ENCODE data around the gene ASB18. TPM values are rescaled to one million over a fixed set of nuclear protein-coding genes. Genes with fewer than 3 reads are reported as not detected.

Gene ASB18
- total and polyA plus RNA-seq, 2 of the 8 experiments (the other 6 are each of a cell fraction or from before 2014, with no cell fraction given): not detected

DNA sequence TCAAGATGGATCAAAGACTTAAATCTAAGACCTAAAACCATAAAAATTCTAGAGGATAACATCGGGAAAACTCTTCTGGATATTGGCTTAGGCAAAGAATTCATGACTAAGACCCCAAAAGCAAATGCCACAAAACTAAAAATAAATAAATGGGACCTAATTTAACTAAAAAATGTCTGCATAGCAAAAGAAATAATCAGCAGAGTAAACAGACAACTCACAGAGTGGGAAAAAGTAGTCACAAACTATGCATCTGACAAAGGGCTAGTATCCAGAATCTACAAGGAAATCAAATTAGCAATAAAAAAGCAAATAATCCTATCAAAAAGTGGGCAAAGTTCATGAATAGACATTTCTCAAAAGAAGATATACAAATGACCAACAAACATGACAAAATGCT, 18.2 kb upstream of the ASB18 start (continued):
- TF ChIP-seq, protein P1, sequence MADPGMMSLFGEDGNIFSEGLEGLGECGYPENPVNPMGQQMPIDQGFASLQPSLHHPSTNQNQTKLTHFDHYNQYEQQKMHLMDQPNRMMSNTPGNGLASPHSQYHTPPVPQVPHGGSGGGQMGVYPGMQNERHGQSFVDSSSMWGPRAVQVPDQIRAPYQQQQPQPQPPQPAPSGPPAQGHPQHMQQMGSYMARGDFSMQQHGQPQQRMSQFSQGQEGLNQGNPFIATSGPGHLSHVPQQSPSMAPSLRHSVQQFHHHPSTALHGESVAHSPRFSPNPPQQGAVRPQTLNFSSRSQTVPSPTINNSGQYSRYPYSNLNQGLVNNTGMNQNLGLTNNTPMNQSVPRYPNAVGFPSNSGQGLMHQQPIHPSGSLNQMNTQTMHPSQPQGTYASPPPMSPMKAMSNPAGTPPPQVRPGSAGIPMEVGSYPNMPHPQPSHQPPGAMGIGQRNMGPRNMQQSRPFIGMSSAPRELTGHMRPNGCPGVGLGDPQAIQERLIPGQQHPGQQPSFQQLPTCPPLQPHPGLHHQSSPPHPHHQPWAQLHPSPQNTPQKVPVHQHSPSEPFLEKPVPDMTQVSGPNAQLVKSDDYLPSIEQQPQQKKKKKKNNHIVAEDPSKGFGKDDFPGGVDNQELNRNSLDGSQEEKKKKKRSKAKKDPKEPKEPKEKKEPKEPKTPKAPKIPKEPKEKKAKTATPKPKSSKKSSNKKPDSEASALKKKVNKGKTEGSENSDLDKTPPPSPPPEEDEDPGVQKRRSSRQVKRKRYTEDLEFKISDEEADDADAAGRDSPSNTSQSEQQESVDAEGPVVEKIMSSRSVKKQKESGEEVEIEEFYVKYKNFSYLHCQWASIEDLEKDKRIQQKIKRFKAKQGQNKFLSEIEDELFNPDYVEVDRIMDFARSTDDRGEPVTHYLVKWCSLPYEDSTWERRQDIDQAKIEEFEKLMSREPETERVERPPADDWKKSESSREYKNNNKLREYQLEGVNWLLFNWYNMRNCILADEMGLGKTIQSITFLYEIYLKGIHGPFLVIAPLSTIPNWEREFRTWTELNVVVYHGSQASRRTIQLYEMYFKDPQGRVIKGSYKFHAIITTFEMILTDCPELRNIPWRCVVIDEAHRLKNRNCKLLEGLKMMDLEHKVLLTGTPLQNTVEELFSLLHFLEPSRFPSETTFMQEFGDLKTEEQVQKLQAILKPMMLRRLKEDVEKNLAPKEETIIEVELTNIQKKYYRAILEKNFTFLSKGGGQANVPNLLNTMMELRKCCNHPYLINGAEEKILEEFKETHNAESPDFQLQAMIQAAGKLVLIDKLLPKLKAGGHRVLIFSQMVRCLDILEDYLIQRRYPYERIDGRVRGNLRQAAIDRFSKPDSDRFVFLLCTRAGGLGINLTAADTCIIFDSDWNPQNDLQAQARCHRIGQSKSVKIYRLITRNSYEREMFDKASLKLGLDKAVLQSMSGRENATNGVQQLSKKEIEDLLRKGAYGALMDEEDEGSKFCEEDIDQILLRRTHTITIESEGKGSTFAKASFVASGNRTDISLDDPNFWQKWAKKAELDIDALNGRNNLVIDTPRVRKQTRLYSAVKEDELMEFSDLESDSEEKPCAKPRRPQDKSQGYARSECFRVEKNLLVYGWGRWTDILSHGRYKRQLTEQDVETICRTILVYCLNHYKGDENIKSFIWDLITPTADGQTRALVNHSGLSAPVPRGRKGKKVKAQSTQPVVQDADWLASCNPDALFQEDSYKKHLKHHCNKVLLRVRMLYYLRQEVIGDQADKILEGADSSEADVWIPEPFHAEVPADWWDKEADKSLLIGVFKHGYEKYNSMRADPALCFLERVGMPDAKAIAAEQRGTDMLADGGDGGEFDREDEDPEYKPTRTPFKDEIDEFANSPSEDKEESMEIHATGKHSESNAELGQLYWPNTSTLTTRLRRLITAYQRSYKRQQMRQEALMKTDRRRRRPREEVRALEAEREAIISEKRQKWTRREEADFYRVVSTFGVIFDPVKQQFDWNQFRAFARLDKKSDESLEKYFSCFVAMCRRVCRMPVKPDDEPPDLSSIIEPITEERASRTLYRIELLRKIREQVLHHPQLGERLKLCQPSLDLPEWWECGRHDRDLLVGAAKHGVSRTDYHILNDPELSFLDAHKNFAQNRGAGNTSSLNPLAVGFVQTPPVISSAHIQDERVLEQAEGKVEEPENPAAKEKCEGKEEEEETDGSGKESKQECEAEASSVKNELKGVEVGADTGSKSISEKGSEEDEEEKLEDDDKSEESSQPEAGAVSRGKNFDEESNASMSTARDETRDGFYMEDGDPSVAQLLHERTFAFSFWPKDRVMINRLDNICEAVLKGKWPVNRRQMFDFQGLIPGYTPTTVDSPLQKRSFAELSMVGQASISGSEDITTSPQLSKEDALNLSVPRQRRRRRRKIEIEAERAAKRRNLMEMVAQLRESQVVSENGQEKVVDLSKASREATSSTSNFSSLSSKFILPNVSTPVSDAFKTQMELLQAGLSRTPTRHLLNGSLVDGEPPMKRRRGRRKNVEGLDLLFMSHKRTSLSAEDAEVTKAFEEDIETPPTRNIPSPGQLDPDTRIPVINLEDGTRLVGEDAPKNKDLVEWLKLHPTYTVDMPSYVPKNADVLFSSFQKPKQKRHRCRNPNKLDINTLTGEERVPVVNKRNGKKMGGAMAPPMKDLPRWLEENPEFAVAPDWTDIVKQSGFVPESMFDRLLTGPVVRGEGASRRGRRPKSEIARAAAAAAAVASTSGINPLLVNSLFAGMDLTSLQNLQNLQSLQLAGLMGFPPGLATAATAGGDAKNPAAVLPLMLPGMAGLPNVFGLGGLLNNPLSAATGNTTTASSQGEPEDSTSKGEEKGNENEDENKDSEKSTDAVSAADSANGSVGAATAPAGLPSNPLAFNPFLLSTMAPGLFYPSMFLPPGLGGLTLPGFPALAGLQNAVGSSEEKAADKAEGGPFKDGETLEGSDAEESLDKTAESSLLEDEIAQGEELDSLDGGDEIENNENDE (IDR thresholded peaks at IDR 0.05; ENCODE audit: insufficient replicate concordance, low read length): no peak
- TF ChIP-seq, protein P2, sequence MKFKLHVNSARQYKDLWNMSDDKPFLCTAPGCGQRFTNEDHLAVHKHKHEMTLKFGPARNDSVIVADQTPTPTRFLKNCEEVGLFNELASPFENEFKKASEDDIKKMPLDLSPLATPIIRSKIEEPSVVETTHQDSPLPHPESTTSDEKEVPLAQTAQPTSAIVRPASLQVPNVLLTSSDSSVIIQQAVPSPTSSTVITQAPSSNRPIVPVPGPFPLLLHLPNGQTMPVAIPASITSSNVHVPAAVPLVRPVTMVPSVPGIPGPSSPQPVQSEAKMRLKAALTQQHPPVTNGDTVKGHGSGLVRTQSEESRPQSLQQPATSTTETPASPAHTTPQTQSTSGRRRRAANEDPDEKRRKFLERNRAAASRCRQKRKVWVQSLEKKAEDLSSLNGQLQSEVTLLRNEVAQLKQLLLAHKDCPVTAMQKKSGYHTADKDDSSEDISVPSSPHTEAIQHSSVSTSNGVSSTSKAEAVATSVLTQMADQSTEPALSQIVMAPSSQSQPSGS (IDR thresholded peaks at IDR 0.05; ENCODE audit: low read length): no peak
- TF ChIP-seq TCF12 (IDR thresholded peaks at IDR 0.05; ENCODE audit: low read depth, low read length): no peak
- no peak for TF ChIP-seq KDM4A (IDR thresholded peaks at IDR 0.05; ENCODE audit: low read depth, low read length, severe bottlenecking)
- no peak for TF ChIP-seq GTF2F1 (IDR thresholded peaks at IDR 0.05; ENCODE audit: borderline replicate concordance, low read depth, low read length)
- no peak for TF ChIP-seq GABPA (IDR thresholded peaks at IDR 0.05; ENCODE audit: borderline replicate concordance, insufficient read depth, low read length)
- TF ChIP-seq ZNF274 (IDR thresholded peaks at IDR 0.05; ENCODE audit: borderline replicate concordance, extremely low read depth, low read length): no peak
- no peak for TF ChIP-seq RXRA (IDR thresholded peaks at IDR 0.05; ENCODE audit: insufficient read depth, low read depth, low read length)
- TF ChIP-seq BCL11A (IDR thresholded peaks at IDR 0.05; ENCODE audit: low read depth in 2 of 2, low read length in 2 of 2): no peak
- TF ChIP-seq CBX8 (IDR thresholded peaks at IDR 0.05; ENCODE audit: borderline replicate concordance, low read depth, low read length): no peak

Measured in H1 (cell line).